ENCODE data around the gene PYGL.
"Not testable (repeated sequence)": the region's sequence is repeated elsewhere in the genome, so short reads cannot be mapped to it uniquely, and the experiment has no call there.

PYGL gene

GRCh38 chr14:50954811-50955372 lies 10.6 kb upstream of the PYGL start:
- no peak for DNase-seq

DNA sequence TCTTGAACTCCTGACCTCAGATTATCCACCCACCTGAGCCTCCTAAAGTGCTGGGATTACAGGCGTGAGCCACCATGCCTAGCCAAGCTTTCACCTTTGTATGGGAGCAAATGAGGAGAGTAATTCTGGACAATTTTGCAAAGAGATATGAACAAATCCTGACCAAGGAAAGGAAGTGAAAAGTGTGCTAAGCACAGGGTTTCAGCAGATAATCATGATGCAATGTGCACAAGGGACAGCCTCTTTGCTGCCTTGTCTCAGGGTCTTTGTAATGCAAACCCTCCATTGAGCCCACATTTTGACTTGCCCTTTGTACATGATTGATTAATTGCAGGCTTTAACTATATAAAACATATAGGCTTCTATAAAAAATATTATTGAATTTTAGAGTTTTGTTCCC lies 9.2 kb upstream of the PYGL start:
- no peak for DNase-seq

- DNase-seq: no peak
These were observed 6.7 kb upstream of the PYGL start for GRCh38 chr14:50951032-50951431.

- no peak for DNase-seq
These were observed 3.9 kb upstream of the PYGL start for GRCh38 chr14:50948205-50948604.

DNA sequence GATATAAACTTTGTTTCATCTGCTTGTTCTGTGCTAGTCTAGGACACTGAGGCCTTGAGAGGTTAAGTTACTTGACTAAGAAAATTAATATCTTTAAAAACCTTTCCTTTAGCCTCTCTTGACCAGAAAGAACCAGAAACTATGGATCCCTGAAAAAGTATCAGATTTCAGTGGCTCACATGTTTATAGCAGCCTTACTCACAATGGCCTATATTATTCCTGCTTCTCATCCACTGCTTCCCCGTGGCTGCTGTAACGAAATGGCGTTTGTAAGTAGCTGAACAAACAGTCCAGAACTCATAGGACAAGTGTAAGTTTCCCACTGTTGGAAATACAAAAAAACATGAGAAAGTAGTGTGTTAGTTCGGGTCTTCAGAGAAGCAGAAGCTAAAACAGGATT lies 3.2 kb upstream of the PYGL start:
- no peak for DNase-seq

GRCh38 chr14:50946234-50946935 lies 2.1 kb upstream of the PYGL start:
- DNase-seq: no peak

- no peak for DNase-seq
These were observed 547 bp upstream of the PYGL start for GRCh38 chr14:50944647-50945413.

- no peak for DNase-seq
These were observed 881 bp downstream of the PYGL start for GRCh38 chr14:50943261-50943942.

GRCh38 chr14:50941638-50942037 lies 2.6 kb downstream of the PYGL start:
- DNase-seq: not testable (repeated sequence)

DNA sequence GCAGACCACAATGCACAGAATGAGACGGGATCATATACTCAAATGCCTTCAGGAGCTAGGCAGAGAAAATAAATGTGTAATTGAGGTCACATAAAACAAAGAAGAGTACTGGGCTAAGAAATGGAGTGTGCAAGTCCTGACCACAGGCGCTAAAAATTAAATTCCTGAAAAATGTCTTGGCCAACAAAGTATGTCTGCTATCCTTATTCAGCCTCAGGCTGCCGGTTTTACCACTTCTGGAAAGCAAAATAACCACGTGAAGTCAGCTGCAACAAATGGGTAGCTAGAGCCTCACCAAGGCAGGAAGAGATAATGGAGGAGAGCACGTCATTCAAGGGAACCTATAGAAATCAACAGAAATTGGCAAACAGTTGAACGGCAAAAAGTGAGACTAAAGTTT lies 3.1 kb downstream of the PYGL start:
- DNase-seq: no peak

- no peak for DNase-seq
These were observed 6.5 kb downstream of the PYGL start for GRCh38 chr14:50937800-50938199.

- DNase-seq: no peak
These were observed 7.0 kb downstream of the PYGL start for GRCh38 chr14:50937325-50937724.

GRCh38 chr14:50936882-50937281 lies 7.4 kb downstream of the PYGL start:
- no peak for DNase-seq

DNA sequence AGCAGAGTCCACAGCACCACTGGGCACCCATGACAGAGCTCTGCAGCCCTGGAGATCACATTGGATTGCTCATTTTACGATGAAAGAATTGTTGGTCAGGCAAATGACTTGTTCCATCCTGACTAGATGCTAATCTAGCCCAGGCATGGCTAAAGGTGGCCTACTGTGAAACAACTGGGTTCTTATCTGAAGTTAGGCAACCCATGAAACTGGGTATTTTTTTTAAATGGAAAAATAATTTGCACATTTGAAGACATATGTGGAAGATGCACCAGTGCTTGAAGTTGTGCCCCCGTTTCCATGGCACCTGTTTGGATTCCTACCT lies 8.3 kb downstream of the PYGL start:
- DNase-seq: no peak

- DNase-seq: no peak
These were observed 8.9 kb downstream of the PYGL start for GRCh38 chr14:50935126-50936015.

DNA sequence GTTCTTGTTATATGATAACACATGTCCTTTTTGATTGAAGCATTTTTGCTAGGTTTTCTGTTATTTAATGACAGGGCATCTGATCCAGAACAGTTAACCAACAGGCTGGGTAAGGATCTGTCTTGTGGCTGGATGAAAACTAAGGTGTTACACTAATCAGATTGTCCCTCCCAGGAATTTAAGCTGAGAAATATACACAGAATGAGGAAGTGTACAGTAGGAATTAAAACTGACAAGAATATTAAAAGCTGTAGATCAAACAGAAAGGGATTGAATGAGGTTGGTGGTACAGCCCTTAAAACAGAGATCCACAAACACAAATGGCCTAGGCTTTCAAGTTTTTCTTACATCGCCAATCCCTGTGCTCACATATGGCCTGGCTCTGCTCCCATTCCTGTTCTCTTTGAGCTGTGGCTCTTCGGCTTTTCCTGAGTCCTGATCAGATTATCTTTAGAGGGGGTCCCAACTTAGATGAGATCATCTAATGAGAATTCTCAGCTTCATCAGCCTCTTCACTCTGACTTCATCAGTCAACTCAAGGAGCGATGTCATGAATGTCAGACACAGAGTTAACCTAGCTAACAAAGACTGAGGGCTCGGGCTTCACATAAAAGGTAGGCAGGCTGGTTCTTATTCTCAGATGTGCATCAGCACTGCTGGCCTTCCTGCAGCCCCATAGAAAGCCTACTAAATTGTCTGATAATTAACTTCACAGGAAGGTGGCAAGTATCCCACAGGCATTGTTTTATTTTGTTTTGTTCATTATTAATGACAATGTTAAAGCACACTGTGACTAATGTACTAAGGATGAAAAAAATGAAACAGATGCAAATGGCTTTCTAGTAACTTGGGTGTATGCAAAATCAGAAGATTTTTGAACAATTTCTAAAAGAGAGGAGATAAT lies 11.4 kb downstream of the PYGL start:
- DNase-seq: no peak

DNA sequence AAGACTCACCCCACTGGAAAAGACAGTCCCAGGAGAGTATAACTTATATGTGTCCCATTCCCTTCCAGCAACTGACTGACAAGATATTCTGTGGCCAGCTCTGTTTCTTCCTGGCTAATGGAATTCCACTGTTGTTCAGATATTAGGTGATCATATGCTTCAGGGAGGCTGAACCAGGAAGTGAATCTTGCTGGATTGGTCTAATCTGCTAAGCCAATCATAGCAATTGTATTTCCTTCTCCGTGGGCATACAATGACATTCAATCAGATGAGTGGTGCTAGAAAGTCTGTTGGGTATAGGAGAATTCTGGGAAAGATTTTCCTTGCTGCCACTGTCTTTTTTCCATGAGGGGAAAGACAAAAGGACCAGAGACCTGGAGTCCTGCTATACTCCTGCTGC lies 12.1 kb downstream of the PYGL start:
- DNase-seq: no peak

DNA sequence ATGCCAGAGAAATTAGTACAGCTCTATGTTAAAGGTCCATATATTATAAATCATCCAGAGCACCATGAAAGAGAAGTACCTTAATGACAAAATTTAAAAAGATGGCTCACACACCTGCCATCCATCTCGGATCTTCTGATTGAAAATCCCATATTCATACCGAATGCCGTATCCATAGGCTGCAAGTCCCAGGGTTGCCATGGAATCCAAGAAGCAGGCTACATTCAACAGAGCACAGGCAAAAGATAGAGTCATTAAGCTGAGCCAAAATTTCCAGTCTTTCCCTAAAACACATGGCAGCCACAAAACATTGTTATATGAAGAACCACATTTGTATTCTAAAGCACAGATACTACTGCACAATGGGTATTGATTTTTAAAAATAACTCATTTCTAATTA lies 12.7 kb downstream of the PYGL start:
- DNase-seq: no peak

- no peak for DNase-seq
These were observed 14.8 kb downstream of the PYGL start for GRCh38 chr14:50929506-50929905.

- no peak for DNase-seq
These were observed 16.2 kb downstream of the PYGL start for GRCh38 chr14:50928002-50928635.

DNA sequence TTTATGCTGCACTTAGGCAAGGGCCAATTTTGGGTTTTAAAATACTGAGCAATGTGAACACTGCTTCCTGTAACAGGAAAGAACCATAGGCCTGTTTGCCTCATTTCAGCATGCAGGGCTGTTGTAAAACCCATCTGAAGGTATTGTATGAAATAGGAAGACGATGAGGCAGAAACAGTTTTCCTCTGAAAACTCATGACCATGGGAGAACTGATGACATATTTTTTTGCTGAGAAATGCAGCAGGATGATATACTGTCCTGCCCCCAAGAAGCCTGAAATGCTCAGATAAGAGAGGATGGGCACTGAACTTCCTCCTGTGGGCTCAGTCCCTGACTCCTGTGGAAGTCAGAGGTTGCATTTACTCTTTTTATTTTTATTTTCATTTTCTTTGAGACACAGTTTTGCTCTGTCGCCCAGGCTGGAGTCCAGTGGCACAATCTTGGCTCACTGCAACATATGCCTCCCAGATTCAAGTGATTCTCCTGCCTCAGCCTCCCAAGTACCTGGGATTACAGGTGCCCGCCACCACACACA lies 17.4 kb downstream of the PYGL start:
- no peak for DNase-seq
